Measurements from ENCODE around the gene KRTAP12-4.
"Not testable (repeated sequence)": the region's sequence is repeated elsewhere in the genome, so short reads cannot be mapped to it uniquely, and the experiment has no call there.

Gene KRTAP12-4

GRCh38 chr21:44686843-44687561 is 32.5 kb upstream of the KRTAP12-4 start:
- DNase-seq: no peak

- no peak for DNase-seq
Measured at GRCh38 chr21:44686000-44686781, 31.7 kb upstream of the KRTAP12-4 start.

- DNase-seq: not testable (repeated sequence)
Measured at GRCh38 chr21:44685050-44685449, 30.6 kb upstream of the KRTAP12-4 start.

- DNase-seq: no peak
Measured at GRCh38 chr21:44684483-44684882, 30.0 kb upstream of the KRTAP12-4 start.

- DNase-seq: no peak
Measured at GRCh38 chr21:44684077-44684476, 29.6 kb upstream of the KRTAP12-4 start.

GRCh38 chr21:44682580-44683151 is 28.2 kb upstream of the KRTAP12-4 start:
- no peak for DNase-seq

GRCh38 chr21:44681861-44682579 is 27.6 kb upstream of the KRTAP12-4 start, which contains the start of gene KRTAP12-1:
Gene KRTAP12-1, minus strand, starts transcription at chr21:44682163. Its CDS starts 40 bp downstream, at chr21:44682123.
- no peak for DNase-seq

GRCh38 chr21:44681152-44681551 is 26.7 kb upstream of the KRTAP12-4 start:
- no peak for DNase-seq

- no peak for DNase-seq
Measured at GRCh38 chr21:44677881-44678280, 23.4 kb upstream of the KRTAP12-4 start.

DNA sequence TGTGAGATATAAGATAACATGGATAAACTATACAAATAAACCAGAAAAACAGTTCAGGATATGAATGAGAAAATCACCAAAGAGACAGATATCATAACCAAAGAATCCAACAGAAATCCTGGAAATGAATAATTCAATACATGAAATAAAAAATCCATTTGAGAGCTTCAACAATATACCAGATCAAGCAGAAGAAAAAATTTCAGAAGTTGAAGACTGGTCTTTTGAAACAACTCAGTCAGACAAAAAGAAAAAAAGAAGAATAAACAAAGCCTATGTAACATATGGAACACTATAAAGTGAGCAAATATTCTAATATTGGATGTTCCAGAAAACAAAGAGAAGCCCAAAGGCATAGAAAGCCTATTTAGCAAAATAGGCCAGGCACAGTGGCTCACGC is 17.5 kb upstream of the KRTAP12-4 start:
- DNase-seq: no peak

- no peak for DNase-seq
Measured at GRCh38 chr21:44670642-44671432, 16.4 kb upstream of the KRTAP12-4 start.

DNA sequence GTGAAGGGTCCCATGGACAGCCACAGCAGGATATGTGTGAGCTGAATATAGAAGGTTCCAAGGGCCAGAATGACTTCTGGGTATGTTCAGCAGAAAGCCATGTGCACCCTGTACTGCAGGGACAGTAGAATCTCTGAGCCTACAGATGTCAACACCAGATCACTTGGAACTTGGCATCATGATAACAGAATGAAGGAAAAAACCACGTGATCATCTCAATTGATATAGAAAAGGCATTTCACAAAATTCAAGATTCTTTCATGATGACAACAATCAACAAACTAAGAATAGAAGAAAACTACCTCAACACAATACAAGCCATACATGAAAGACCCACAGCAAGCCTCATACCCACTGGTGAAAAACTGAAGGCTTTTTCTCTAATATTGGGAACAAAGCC is 13.2 kb upstream of the KRTAP12-4 start:
- no peak for DNase-seq

DNA sequence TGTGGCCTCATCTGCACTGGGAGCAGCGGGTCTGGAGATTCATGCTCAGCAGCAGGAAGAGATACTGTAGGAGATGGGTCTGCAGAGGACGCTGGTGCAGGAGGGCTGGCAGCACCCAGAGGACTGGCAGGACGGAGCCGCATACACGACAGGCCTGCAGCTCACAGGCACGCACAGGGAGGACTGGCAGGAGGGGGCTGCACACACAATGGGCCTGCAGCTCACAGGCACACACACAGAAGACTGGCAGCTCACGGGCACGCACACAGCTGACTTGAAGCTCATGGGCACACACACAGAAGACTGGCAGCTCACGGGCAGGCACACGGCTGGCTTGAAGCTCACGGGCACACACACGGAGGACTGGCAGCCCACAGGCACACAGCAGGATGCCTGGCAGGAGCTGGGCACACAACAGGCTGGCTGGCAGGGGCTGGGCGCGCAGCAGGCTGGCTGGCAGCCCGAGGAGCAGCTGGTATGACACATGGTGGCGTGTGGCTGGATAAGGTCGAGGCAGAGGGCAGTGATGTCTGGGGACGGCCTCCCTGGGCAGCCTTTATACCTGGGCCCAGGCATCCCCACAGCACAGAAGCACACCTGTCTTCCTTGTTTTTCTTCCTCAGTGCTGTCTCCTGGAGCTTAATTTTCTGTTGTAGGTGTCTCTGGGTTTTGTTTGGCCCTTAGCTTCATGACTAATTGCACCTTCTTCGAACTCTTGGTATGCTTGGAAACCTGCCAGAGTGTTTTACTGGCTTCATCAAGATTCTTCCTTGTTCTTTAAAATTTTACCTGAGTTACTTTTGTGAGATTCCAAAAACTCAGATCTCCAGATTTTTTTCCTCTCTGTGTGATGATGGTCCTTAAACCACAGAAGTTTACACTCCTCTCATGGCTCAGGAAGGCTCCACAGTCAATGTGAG is 12.2 kb upstream of the KRTAP12-4 start, which contains the start of gene KRTAP12-2:
TSS of gene KRTAP12-2 (minus strand) at position 527 of the 920 bp plus-strand sequence. CDS start at position 486, 41 bp downstream.
- no peak for DNase-seq

DNA sequence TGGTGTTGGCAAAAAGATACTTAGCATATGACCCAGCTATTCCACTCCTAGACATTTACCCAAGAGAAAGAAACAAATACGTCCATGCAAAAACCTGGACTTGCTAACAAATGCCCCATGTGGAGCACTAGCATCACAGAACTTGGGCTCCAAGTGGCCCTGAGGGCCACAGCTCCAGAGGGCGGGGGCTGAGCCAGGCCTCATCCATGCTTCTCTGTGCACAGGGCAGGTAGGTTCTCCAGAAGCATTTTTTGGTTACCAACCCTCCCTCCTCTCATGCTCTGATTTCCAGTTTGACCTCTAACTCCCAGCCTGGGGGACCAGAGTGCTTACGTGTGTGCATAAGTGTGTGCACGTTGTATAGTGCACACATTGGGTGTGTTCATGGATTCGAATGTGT is 10.2 kb upstream of the KRTAP12-4 start:
- no peak for DNase-seq

DNA sequence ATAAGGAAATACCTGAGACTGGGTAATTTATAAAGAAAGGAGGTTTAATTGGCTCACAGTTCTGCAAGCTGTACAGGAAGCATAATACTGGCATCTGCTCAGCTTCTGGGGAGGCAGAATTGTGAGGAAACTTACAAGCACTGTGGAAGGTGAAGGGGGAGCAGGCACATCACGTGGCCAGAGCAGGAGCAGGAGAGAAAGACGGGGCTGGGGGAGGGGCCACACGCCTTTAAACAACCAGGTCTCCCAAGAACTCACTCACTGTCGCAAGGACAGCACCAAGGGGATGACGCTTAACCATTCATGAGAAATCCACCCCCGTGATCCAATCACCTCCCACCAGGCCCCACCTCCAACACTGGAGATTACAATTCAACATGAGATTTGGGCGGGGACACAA is 7.1 kb upstream of the KRTAP12-4 start:
- not testable (repeated sequence) for DNase-seq

DNA sequence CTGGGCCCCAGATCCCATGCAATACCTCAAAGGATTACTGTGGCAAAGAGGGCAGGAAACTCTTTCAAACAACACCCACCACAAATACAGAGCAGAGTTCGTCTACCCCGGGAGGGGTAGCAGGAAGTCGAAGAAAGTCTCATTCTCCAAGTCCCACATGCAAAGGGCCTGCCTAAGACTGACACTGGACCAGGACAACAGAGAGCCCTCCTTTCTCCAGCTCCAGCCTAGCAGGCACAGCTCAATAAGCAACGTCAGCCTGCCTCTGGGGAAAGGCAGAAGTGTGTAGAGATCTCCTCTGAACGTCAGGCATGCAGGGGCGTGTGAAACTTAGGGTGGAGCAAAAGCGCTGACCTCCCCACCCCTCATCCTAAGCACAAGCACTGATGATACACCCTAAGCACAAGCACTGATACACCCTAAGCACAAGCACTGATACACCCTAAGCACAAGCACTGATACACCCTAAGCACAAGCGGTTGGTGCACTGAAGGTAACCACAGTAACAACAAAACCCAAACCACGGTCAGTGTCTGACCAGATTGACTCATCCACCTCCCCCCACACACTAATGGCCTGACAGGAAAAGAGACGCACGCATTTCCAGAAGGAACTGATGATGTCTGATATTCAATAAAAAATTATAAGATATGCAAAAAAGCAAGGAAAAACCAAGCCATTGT is 4.6 kb upstream of the KRTAP12-4 start:
- no peak for DNase-seq

- no peak for DNase-seq
Measured at GRCh38 chr21:44658541-44658910, 4.1 kb upstream of the KRTAP12-4 start.

GRCh38 chr21:44657635-44658540 is 3.4 kb upstream of the KRTAP12-4 start, which contains the start of gene KRTAP12-3:
Gene KRTAP12-3, plus strand, starts transcription at chr21:44657932. Its CDS starts 48 bp downstream, at chr21:44657980.
- no peak for DNase-seq

- no peak for DNase-seq
Measured at GRCh38 chr21:44656868-44657267, 2.4 kb upstream of the KRTAP12-4 start.

Data from right forelimb (tissue), 1 donor.